Right kidney (tissue), 1 donor: ENCODE measurements around the gene SRXN1.

Source experiments
- DNase-seq: peaks from one replicate; pipeline ENCODE4 v3.0.0-alpha.2; 2016

Gene SRXN1

DNA sequence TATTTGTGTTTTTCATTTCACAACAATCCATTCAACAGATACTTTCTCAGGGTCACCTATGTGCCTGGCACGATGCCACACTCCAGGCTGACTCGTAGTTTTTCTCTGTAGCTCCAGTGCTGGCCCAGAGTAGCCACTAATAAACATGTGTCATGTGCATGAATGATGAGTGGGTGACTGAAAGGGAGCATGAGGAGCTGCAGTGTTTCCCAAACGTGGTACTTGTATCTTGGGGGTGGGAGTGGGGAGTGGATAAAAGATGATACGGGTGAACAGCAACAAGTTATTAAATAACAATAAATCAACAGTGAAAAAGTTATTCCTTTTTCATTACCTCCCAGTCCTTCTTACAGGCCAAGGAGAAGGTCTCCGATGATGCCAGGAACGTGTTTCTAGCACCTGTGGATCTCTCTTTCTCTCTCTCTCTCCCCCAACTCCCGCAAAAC is 17.1 kb downstream of the SRXN1 start:
- DNase-seq, result no peak

DNA sequence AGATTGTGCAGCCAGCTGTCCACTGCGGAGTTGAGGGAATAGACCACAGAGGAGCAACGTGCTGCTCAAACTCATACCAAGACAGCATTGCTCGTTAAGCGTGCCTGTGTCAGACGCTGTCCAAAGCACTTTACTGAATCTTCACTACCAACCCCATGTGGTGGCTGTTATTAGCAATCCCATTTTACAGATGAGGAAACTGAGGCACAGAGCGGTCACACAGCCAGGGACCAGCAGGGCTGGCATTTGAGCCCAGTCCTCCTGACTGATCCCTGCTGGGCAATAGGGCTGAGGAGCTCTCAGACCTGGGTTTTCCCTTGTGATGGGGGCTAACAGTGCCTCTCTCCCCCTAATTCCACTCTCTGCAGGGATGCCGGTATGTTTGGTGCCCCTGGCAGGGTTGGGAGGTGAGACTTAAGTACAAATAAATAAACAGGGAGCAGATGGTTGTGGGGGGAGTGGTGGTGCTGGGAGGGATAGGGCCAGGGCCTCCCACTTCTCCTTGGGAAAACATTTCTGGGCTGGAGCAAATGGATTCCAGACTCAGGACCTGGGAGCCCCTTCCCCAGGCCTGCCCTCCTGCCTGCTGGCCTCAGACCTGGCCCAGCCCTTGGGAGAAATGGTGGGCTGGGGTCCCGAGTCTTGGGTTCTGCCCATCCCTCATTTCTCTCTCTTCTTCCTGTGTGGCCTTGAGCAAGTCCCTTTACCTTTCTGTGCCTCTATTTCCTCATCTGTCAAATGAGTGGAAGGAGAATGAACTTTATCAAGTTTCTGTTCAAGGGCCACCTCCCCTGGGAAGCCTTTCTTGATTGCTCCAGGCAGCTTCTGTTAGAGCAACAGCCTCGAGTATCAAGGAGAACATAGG is 17.7 kb downstream of the SRXN1 start:
- DNase-seq, result no peak

DNA sequence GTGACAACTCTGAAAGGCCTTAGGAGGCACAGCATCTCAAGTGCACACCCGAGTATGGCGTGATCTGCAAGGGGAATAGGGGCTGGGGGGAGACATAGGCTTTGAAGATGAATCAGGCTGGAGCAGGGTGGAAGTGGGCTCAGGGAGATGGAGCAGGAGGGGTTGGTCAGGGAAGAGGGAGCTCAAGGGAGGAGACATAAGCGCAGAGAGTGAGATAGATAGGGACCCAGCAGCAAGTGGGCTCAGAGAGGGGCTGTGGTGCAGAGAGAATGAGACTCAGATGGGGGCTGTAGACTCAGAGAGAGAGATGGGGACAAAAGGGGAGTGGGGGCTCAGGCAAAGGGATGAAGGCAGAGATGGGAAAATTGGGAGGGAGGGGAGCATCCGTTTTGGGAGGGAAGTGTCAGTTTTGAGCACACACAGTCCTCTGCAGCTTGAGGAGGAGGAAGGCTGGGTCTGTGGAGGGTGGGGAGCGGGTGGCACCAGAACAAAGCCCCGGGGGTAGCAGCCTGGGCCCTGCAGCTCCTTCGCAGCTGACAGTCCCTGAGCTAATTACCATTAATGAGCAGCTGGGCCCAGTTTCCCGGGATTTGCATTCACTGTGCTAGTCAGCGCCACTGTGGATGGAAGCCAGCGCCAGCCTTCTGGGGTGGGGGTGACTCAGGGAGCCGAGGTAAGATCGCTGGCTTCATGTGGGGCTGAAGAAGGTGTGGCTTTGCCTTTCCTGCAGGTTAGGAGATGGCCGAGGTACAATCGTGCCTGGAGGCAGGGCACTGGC is 18.7 kb downstream of the SRXN1 start:
- DNase-seq, result no peak

DNA sequence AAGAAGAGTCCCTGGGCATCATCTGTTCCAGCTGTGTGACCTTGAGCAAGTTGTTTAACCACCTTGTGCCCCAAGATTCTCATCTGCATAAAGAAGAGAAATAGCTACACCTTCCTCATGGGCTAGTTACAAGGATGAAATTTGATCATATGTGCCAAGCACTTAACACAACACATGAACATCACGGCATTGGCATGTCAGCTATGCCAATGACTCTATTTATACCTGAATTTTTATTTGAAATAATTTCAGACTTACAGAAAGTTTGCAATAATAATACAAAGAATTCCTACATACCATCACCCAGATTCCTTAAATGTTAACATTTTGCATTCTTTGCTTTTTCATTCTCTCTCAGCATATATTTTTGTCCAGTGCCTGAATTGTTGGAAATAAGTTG is 21.9 kb downstream of the SRXN1 start:
- DNase-seq, result no peak

DNA sequence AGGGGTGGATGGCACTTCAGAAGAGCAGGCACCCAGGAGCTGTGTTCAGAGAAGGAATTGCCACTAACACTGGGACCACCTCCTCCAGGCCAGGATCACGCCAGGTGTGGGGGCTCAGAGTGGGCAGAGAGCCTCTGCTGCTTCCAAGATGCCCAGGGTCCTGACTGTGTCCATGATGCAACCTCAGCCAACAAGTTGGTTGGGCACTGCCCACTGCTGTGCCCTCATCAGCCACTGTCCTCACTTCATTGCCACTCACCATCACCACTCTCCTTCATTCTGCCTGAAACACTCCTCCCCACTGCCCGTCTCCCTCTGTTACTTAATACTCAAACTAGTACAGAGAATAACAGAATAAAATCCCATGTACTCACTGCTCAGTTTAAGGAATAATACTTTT is 26.4 kb downstream of the SRXN1 start:
- DNase-seq, result no peak

DNA sequence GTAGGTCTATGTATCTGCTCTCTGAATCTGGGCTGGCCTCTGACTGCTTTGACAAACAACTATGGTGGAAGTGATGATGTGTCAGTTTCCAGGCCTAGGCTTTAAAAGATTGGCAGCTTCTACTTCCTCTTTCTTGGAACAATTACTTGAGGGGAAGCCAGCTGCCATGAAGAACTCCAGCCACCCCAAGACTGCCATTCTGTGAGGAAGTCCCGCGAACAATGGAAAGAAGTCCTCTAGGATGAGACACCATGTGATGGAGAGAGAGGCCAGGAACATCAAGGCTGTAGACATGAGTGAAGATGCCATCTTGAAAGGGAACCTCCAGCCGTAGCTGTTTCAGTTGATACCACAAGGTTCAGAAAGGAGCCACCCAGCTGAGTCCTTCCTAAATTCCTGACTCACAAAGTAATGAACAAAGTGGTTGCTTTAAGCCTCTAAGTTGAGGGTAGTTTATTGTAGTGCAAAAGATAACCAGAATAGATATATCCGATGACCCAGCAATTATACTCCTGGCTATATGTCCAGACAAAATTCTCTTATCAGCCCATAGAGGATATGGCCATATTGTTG is 27.6 kb downstream of the SRXN1 start:
- no peak for DNase-seq

DNA sequence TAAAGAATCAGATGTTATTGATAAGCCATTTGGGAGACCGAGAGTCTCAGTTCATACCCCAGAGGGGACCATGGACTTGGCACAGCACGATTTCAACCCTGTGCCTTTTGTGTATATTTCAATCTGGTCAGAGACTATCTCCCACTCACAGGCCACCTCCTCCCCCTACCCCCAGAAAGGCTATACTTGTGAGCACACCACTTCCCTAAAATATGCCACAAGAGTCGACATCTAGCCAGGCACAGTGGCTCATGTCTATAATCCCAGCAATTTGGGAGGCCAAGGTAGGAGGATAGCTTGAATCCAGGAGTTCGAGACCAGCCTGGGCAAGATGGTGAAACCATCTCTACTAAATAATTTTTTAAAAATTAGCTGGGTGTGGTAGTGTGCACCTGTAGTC is 29.3 kb downstream of the SRXN1 start:
- DNase-seq, result no peak

DNA sequence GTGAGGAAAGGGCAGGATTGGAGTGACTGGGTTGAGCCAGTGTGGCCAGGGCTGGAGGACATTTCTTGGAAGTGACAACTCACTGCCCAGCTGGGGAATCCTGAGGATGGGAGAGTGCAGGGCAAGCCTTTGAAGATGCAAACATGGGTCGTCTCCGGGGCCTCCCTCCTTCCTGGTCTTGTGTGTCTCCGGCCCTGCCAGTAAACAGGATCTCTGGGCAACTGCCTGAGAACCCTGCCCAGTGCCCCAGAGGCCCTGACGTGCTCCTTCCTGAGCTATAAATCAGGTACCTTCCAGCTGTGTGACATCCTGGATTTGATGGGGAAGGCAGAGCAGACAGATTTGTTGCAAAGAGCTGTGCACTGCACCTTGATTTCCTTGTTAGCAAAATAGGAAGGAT is 30.0 kb downstream of the SRXN1 start:
- DNase-seq, result no peak

DNA sequence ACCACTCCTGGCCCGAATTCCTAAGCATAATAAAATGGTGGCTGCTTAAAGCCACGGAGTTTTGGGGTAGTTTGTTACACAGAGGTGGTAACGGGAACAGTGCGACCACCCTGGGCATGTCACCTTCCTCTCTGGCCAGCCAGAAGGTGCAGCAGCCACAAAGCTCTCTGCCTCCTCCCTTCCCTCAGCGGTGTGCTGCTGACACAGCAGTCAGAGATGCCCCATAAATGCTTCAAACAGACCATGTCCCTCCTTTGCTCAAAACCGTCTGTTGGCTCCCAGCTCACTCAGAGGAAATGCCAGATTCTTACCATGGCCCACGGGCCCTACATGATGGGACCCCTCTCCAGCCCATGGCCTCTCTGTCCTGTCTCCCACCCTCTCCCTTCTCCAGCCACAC is 30.8 kb downstream of the SRXN1 start:
- DNase-seq, result no peak

DNA sequence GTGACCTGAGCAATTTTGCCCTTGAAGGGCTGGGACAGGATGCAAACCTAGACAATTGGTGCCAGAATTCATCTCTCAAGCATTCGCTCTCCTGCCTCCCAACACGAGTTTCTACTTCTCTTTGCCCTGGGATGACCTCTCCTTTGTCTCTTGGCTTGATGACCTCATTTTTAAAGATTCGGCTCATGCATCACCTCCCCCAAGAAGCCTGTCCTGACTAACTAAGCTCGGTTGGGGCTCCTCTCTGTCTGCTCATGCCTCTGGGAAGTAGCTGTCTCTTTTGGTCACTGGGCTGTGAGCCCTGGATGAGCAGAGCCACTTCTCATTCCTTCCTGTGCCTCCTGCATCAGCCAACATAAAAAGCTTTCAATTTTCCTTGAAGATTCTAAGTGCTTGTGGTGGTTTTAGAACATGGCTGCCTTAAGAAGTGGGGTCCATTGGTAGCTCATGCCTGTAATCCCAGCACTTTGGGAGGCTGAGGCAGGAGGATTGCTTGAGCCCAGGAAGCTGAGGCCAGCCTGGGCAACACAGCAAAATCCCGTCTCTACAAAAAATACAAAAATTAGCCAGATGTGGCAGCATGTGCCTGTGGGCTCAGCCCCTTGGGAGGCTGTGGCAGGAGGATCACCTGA is 31.8 kb downstream of the SRXN1 start:
- no peak for DNase-seq

DNA sequence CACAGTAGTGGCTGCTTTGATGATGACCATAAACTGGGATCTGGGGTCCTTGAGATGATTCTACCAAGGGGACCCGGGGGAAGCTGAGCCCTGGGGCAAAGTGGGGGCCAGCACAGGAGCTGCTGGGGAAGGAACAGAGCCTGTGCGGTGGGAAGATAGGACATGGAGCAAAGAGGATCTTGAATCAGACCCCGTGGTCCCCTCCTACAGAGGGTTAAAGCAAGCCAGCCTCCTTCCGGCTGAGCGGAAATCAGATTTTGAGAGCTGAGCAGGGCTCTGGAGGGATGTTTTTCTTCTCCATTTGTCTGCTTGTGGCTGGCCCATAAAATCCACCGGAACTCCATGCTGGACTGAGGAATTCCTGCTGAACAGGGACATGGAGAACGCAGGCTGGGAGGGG is 32.8 kb downstream of the SRXN1 start:
- no peak for DNase-seq

DNA sequence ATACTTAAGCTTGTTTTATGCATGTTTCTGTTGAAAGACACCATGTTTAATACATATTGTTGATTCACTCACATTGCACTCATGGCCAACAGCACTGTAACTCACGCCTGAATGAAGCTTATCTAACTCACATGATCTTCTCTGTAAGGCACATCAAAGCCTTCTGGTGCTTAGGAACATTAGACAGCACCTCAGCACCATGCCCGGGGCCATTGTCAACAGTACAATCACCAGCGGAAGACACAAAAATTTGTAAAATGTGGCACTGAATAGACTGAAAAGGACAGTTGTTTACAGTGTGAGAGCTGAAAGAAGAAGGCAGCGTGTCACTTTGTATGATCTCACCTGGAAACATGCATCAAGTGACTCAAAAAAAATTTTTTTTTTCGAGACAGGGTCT is 34.0 kb downstream of the SRXN1 start:
- no peak for DNase-seq

DNA sequence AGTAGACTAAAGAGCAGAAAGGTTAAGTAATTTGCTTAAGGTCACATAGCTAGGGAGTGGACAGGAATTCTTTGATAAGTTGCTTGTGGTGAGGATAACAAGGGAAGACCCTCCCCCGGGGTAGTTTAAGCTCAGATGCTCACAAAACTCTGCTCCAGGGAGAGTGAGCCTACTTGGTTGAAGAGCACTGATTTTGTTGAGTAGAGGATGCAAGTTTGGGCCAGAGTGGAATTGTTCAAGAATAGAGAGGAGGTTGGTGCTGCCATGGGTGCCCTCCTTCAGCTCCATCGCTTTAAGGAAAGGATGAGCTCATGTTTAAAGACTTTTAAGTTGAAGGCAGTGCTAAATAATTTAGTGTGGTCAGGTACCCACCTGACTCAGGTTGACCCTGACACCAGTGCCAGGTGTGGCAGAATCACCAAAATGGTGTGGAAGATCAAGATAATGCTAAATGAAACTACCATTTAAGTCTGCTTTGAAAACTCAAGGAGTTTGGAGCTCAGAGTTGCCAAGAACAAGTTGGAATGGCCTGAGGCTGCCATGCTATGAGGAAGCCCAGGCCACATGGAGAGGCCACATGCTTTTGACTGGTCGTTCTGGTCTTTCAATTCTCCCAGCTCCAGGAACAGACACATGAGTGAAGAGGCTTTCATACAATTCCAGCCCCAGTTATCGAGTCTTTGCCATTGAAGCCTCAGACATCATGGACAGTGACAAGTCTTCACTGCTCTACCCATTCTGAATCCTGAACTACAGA is 34.9 kb downstream of the SRXN1 start:
- no peak for DNase-seq

DNA sequence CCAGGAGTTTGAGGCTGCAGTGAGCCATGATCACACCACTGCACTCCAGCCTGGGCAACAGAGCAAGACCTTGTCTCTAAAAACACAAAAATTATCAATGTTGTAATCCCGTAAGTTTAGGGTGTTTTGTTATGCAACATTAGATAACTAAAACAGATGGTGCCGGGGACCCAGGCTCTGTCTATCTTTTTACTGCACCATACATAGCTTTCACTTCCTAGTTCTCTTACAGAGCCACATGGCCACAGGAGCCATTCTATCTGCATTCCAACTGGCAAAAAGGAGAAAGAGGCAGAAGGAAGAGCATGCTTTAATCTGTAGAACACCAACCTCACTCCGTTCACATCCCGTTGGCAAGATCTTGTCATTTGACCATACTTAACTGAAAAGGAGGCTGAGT is 37.5 kb downstream of the SRXN1 start:
- no peak for DNase-seq

DNA sequence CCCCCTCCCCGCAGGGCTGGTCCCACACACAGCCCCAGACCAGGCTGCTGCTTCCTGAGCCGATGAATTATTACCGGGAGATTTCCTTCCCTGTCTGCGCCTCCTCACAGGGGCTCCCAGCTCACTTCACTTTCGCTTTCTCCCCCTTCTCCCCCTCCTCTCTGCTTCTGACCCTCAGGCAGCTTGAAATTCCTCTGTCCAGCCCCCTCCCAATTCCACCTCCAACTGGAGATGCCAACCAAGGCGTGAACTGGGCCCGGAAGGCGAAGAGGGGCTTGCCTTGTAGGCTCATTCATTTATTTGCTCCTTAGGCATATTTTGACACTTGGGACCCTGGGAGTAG is 41.2 kb downstream of the SRXN1 start:
- no peak for DNase-seq

DNA sequence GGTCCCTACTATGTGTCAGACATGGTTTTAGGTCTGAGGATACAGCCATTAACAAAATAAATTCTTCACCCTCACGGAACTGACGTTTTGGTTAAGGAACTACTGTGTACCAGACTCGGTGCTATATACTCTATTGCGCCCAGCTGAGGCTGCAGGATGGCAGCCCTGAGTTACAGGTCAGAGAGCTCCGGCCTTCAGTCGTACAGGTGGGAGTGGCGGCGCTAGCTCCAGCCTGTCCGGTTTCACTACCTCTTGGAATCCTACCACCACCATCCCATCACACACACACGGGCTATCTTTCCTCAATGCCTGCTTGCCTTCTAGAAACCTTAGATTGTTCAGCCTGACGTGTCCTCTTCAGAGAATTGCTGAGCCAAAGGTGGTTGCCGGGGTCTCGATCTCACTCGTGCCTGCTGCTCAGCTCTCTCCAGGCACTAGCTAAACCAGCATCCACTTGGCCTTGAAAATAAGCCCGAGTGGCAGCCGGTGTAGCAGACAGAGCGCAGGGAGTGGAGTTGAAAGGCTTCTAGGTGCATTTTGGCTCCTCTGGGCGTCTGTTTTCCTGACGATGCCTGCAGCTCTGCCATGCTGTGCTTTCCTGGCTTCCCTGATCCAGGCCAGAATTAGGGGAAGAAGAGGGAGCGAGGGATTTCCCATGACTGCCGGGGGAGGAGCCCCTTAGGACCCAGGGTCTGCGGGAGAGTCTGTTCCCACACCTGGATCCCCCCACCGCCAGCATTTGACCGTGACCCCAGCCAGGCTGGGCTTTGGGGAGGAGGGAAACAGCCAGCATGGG is 41.8 kb downstream of the SRXN1 start:
- DNase-seq, result peak; percentile 66

DNA sequence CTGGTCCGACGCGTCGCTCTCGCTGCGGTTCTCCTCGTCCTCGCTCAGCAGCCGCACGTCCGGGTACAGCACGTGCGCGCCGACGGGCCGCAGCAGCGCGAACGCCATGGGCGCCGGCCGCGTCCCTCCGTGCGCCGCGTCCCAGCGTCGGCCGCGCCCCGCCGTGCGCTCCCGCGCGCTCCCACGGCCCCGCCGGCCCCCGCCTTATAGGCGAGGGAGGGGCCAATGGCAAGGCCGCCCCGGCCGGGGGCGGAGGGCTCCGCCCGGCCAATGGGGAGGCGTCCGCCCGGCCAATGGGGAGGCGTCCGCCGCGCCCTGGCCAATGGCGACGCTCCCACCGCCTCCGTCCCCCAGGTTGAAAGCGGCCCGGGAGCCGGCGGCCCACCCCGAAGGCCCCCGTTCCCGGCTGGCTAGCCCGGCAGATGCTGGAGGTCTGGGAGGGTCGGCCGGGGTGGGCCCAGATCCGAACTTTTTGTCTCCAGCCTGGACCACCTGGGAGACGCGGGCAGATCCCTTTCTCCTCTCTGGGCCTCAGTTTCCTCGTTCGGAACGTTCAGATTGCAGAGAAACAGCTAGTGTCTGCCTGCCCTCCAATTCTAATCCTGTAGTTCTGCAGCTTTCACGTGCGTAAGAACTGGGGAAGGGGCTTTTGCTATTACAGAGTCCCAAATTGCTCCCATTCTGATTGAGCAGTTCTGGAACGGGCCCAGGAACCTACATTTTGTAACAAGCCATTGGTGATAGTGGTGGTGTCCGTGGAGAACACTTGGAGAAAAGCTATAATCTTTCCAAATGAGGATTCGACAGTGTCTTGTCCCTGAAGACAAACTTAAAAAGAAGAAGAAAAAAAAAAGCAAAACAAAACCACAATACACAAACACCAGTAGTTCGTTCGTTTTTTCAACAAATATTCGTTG is 42.6 kb downstream of the SRXN1 start, which contains the start of gene TCF15:
TSS of gene TCF15 (minus strand) at position 180 of the 917 bp plus-strand sequence. CDS start at position 108, 72 bp downstream.
- peak; percentile 53 for DNase-seq

DNA sequence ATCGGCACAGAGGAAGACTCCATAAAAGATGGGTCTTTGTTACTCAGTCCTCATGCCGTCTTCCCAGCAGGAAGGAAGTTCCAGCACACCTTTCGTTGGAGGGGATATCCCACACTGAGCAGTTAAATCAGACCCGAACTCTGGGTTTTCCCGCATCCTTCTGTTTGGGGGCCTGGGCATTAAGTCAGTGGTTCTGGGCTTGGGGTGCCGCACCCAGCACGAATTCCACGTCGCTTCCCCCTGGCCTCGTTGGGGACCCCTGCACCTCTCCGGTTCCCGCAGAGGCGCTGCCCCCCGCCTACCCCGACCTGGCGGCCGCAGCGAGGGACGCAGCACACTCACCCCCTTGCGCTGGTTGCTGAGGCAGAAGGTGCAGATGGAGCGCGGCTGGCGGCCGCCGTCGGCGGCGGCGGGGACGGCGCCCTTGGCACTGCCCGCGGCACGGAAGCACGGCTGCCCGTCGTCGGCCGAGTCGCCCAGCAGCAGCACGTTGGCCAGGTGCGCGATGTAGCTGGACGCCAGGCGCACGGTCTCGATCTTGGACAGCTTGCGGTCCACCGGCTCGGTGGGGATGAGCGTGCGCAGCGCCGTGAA is 43.5 kb downstream of the SRXN1 start:
- peak; percentile 55 for DNase-seq

DNA sequence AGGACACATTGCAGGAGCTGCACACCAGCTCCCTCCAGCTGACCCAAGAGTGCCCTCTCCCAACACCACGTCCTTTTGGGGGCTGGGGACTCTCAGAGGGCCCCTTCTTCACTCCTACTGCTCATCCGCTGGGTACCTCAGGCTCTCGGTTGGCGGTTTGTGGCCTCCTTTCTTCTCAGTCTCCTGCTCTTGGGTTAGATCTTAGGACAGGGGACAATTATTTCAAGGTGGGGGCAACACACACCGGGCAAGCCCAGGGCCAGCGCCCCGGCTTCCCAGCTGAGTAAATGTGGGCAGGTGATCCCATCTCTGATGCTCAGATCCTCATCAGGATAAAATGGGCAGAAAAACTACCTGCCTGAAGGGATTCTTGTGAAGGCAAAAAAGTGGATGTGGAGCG is 44.0 kb downstream of the SRXN1 start:
- DNase-seq, result no peak

DNA sequence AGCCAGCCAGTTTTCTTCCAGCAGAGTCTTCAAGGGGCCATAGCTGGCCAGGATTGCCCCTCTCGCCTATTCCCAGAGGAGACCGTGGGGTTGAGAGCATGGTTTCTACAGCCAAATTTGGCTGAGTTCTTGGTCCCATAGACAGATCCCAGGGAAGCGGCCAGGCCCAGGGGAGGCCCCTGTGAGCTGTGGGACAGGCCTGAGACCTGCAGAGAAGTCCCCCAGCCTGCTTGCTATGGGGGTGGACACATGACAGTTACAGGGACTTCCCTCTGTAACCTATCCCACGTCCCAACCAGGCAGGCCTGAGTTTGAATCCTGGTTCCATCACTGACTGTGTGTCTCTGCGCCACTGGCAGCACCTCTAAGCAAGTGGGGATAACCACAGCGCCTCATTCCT is 45.5 kb downstream of the SRXN1 start:
- no peak for DNase-seq
